Erythroblast (primary cell): Measurements from ENCODE around the gene HOXA3.

Experiments used
- GATA1 ChIP-seq: IDR thresholded peaks from 2 replicates; pipeline ENCODE4 v1.6.1; 2011; ENCODE audit warnings: low read depth, mild to moderate bottlenecking, control low read depth, low read length, moderate library complexity
- POLR2A ChIP-seq: IDR thresholded peaks from 2 replicates; pipeline ENCODE4 v1.6.1; 2011; ENCODE audit warnings: mild to moderate bottlenecking, low read length

GRCh38 chr7:27151341-27151930, 947 bp downstream of the HOXA3 start:
- TF ChIP-seq POLR2A (no peak), GATA1 (no peak)
